NCI-H526 treated with DMSO at 0.1 percent for 48 hours (cell line): ENCODE results near the gene IL9R.
"Not testable (repeated sequence)": the region's sequence is repeated elsewhere in the genome, so short reads cannot be mapped to it uniquely, and the experiment has no call there.

Source experiments
- DNase-seq: peaks from one replicate; lab custom pipeline; 2025; lab: John Stamatoyannopoulos, UW

Gene IL9R

DNA sequence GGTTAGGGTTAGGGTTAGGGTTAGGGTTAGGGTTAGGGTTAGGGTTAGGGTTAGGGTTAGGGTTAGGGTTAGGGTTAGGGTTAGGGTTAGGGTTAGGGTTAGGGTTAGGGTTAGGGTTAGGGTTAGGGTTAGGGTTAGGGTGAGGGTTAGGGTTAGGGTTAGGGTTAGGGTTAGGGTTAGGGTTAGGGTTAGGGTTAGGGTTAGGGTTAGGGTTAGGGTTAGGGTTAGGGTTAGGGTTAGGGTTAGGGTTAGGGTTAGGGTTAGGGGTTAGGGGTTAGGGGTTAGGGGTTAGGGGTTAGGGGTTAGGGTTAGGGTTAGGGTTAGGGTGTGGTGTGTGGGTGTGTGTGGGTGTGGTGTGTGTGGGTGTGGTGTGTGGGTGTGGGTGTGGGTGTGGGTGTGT is 33.0 kb downstream of the IL9R start:
- DNase-seq = not testable (repeated sequence)
